GM21390 (cell line): ENCODE results near the gene FRRS1.

Experiments used
- ATAC-seq: cut with Tn5 transposase; IDR thresholded peaks from one replicate; pipeline ENCODE4 v1.9.1; 2021; ENCODE audit not compliant: unreplicated experiment

FRRS1 gene

GRCh38 chr1:99681583-99681982 is 84.9 kb downstream of the FRRS1 start:
- ATAC-seq = no peak

- no peak for ATAC-seq
Observed at GRCh38 chr1:99680270-99680669, 86.2 kb downstream of the FRRS1 start.

- no peak for ATAC-seq
Observed at GRCh38 chr1:99677416-99677815, 89.0 kb downstream of the FRRS1 start.

GRCh38 chr1:99676876-99677275 is 89.6 kb downstream of the FRRS1 start:
- ATAC-seq = no peak

GRCh38 chr1:99675994-99676393 is 90.4 kb downstream of the FRRS1 start:
- ATAC-seq = no peak

- ATAC-seq = no peak
Observed at GRCh38 chr1:99675292-99675691, 91.1 kb downstream of the FRRS1 start.

GRCh38 chr1:99674115-99675064 is 92.0 kb downstream of the FRRS1 start:
- ATAC-seq = no peak

- no peak for ATAC-seq
Observed at GRCh38 chr1:99673315-99673714, 93.1 kb downstream of the FRRS1 start.

GRCh38 chr1:99672530-99673213 is 93.8 kb downstream of the FRRS1 start:
- ATAC-seq = no peak

GRCh38 chr1:99672038-99672437 is 94.4 kb downstream of the FRRS1 start:
- ATAC-seq = no peak

- ATAC-seq = no peak
Observed at GRCh38 chr1:99670583-99670982, 95.9 kb downstream of the FRRS1 start.

- no peak for ATAC-seq
Observed at GRCh38 chr1:99669821-99670220, 96.6 kb downstream of the FRRS1 start.

- no peak for ATAC-seq
Observed at GRCh38 chr1:99669376-99669775, 97.1 kb downstream of the FRRS1 start.

- ATAC-seq = no peak
Observed at GRCh38 chr1:99665212-99665611, 101.2 kb downstream of the FRRS1 start.

- ATAC-seq = no peak
Observed at GRCh38 chr1:99663501-99663900, 102.9 kb downstream of the FRRS1 start.

- no peak for ATAC-seq
Observed at GRCh38 chr1:99662539-99663080, 103.8 kb downstream of the FRRS1 start.

- no peak for ATAC-seq
Observed at GRCh38 chr1:99661780-99662179, 104.7 kb downstream of the FRRS1 start.

- no peak for ATAC-seq
Observed at GRCh38 chr1:99660496-99660895, 105.9 kb downstream of the FRRS1 start.

GRCh38 chr1:99659755-99660210 is 106.7 kb downstream of the FRRS1 start:
- ATAC-seq = no peak
